Stimulated activated CD4-positive, alpha-beta T cell treated with anti-CD3 and anti-CD28 coated beads, Interleukin-15, amount 100 ng/mL, for 1 hour (primary cell): ENCODE measurements around the gene PRR5.

Source experiments
- DNase-seq, 2 donors: peaks; one replicate each; pipeline ENCODE4 v3.0.0-alpha.2; 2020; ENCODE audit warnings: low read depth in 1 of 2, low spot score in 1 of 2

The PRR5 gene

DNA sequence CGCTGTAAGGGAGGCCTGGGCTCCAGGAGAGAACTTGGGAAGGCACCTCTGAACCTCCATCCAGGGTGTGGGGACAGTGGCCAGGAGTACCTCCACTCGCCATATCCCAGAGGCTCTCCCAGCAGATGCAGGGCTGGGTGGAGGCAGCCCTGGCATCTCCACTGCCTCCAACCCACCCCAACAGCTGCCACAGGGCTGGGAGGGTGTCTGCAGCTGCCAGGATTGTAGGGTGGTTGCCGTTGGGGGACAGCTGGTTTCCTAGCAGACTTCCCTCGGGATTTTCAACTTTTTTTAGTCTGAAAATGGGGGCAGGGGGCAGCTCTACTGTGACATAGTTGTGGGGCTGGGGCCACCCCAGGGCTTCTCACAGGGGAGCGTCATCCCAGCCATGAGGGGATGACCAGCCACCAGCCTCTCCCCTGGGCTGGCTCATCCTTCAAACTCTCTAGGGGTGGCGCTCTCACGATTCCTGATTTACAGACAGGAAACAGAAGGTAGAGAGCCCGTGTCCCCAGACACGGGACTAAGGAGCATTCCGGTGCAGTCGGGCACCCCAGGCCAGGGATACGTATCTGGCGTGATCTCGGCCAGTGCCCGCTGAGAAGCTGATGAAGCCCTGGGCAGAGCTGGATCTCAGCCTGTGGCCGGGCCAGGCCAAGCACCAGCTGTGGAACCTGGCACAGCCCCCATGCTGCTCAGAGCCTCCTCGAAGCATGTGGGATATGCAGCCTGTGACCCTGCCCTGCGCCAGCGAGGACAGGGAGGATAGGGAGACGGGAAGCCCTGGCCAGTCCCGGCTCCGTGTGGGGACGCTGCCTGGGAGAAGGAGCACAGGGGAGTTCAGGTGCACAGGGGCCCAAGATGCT lies 9.9 kb downstream of the PRR5 start:
- DNase-seq = no peak

DNA sequence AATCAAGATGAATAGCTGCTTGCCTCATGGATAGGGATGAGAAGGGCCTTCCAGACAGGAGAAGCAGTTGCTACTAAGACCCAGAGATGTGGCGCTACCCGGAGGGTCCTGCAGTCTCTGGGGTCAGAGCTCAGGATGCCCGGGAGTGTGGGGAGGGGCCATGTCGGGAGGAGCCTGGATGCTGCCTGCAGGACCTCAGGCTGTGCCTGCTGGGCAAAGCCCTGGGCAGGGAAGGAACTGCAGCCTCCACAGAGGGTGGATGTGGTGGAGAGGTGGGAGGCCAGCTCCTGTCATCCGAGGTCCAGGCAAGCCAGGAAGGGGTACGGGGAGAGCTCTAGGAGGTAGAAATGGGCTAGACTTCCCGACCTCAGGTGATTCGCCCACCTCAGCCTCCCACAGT lies 11.0 kb downstream of the PRR5 start:
- no peak for DNase-seq

DNA sequence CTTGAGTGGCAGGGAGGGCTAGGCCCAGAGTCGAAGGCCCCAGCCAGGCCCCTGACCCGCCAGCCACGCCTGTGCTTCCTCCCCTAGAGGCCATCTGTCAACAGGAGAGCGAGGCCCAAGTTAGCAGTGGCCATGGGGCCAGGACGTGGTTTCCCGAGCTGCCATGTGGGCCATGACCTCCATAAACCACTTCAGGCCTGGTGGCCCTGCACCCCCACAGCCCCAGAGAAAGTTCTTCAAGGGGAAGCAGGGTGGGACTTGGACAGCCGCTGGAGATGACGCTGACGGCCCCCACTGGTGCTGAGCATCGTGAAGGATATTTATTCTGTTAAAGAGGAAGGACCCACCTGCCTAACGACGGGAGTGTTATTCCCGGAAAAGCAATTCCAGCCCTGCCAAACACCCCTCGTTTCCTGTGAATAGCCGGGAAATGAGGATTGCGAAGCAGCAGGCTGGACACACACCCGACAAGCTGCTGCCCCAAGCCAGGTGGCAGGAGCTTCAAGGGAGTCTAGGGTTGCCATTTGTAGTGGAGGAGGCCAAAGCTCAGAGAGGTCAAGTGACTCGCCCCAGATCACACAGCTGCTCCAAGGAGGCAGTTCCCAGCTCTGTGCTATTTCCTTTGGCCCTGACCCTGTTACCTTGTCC lies 12.8 kb downstream of the PRR5 start:
- no peak for DNase-seq

DNA sequence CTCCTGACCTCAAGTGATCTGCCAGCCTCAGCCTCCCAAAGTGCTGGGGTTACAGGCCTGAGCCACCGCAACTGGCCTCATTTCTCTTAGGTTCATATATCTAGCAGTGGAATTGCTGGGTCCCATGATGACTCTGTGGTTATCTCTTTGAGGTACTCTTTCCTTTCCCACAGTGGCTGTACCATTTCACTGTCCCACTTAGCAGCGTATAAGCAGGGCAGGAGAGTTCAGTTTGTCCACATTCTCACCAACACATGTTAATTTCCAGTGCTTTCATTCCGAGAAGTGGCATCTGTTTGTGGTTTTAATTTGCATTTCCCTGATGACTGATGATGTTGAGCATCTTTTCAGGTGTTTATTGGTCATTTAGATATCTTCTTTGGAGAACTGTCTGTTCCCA lies 16.4 kb downstream of the PRR5 start:
- no peak for DNase-seq

DNA sequence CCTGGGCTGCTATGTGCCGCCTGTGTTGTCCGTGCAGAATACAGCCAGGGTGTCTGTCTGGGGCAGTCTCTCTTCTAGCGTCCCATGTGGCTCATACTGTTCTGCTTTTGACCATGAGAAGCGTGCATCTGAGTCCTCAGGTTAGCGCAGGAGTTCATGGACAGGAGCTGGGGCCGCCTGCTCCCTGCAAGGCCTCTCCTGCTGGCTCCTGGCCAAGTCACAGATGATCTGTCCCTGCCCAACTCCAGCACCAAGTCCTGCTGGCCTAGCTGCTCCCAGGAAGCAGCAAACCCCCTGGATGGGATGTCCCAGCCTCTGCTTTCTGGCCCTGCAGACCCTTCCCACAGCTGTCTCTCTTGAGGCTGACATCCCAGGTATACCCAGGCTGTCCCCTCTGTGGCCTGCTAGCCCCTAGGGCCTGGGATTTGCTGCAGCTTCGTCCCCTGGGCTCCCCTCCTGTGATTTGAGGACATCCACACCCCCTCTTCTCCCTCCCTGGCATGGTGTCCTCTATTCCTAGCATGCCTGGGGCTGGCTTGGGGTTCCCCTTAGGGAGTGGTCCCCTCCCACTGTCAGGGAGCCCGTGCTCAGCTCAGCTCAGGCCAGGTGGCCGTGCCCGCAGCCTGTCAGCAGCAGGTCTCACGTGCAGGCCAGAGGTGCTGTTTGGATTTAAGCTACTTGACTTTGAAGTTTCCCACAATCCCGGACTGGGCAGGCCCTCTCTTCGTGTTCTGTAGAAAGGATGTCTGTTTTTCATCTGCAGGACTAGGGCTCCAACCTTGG lies 17.8 kb downstream of the PRR5 start:
- DNase-seq = no peak

DNA sequence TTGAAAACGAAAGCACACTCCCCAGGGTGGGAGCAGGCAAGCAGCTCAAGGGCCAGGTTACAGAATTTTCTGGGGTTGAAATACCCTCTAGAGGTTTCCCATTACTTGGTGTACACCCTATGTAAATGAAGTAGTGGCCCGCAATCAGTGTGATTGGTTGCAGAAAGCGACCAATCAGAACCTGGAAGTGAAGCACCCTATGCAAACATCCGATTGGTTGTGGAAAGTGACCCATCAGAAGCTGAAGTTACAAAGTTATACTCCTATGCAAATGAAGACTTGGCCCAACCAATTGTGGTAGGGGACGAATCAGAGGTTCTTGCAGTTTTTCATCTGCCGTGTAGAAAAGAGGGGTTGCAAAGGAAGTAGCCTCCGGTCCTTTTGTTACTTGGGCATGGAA lies 19.2 kb downstream of the PRR5 start:
- no peak for DNase-seq

DNA sequence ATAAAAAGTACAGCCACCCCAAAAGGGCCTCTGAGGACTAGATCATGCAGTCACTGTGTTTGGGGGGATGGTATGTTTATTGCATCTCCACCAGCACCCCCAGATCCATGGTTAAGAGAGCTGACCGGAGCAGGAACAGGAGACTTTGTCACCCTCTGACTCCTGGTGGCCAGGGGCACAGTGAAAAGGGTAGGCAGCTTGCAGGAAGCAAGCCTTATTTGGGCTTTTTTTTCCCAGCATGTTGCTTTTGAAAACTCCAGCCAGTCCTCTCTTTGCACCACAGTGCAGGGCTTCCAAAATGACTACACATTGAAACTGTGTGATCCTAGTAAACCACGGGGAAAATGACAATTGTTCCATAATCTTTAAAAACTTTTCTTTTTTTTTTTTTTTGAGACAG lies 20.6 kb downstream of the PRR5 start:
- DNase-seq = no peak

DNA sequence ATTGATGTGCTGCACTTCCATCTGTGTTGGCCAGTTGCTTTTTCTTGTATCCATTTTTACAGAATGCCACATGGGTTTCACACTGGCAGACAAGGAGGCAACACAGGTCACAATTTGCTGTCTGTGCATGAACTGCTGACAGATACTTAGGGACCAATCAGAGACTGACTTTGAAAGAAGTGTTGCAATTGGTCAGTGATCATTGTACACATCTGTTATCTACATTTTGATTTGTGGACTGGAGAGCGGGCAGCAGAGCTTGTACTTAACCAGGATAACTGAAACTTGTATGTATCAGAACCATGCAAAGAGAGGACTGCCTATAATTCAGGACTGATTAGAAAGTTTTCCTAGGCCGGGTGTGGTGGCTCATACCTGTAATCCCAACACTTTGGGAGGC lies 21.8 kb downstream of the PRR5 start:
- DNase-seq = no peak

DNA sequence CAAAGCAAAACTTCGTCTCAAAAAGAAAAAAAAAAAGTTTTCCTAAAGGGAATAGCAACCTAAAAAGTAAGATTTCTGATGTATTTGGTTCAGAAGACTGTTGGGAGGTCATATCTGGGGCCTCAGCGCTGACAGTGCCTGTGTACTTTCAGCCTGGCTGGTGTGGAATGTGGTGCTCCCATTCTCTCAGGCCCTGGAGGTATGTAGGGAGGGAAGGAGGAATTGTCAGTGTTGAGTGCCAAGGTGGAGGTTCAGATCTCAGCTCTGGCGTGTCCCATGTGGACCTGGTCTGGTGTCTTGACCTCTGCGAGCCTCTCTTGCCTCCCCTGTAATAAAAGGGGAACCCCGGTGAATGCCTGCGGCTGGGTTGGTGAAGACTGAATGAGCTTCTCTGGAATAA lies 22.4 kb downstream of the PRR5 start:
- no peak for DNase-seq

DNA sequence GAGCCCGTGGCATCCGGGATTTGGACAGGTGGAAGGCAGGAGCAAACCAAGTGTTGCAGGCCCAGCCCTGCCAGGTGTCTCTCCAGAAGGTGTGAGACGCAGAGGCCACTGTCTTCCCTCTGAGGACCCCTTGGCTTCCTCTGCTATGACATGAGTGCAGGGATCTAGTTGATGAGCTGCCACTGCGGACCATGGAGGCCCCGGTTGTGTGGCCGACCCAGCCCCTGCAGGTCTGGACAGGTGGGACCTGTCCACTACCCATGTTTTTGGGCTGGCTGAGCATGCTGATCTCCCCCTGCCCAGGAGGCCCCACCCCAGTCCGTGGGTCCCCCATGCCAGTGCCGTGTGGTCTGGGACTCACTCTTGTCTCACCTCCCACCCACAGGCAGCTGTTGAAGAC lies 22.9 kb downstream of the PRR5 start:
- no peak for DNase-seq

DNA sequence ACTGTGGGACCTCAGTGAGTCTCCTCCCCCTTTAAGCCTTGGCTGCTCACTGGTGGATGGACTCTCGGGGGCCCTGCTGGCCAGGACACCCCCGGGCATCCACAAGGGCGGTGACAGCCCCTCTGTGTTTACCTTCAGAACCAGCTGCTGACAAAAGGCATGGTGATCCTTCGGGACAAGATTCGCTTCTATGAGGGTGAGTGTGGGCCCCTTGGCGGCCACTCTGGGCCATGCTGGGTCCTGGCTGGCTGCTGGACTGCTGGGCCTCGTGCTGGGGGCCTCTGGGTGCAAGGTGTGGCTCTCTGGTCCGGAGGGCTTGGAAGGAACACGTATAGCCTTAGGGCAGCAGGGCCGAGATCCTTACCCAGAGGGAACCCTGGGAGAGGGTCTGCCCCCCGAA lies 24.4 kb downstream of the PRR5 start:
- no peak for DNase-seq

DNA sequence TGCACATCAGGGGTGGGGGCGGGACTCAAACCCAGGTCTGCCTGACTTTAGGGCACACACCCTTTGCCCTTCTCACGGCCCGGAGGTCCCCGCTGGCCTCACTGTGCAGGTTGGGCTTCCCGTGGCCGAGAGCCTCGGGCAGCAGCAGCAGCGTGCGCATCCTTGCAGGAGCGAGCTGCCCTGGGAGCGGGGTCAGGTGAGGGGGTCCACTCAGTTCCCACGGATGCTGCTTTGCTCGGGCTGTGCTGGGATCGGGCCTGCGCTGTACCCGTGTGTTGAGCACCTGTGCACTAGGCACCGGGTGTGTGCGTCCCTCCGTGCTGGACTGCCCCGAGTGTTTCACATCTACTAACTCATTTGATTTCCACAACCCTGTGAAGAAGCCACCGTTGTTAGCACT lies 25.1 kb downstream of the PRR5 start:
- no peak for DNase-seq

DNA sequence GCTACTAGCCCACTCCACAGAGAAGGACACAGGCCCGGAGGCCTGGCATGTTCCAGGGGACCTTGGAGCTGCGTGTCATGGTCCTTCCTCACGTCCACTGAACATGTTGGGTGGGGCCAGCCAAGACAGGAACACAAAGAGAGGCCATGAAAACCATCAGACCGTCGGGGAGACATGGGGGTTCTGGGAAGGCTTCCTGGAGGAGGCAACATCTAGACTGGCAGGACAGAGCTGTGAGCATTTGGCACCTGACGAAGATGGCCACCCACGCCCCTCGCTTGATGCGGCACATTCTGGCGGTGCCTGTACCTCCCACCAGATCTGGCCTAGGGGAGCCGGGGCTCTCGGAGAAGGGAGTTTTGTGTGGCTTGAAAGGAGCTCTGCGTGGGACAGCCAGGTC lies 25.7 kb downstream of the PRR5 start:
- DNase-seq = no peak

DNA sequence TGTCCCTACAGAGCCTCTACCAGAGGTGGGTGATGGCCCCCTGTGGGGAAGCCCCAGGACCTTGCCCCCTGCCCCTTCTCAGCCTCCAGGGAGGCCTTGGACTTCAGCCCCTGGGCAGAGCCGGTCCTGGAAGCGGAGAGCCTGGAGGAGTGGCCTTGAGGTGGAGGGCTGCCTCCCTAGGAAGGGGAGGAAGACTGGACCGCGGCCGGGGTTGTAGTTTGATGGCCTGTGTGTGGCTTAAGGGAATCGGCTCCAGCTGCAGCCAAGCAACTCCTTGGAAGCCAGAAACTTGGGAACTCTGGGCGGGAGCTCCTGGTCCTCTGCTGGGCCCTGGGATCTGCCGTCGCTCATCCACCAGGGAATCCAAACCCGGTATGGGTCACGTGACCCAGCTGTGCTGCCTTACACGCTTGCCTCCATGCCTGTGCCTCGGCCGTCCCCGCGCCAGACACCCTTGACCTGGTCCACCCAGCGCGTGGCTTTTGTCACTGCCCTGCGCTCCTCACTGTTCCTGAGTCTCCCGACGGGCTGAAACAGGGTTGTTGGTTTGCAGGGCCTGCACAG lies 26.8 kb downstream of the PRR5 start:
- DNase-seq = no peak

DNA sequence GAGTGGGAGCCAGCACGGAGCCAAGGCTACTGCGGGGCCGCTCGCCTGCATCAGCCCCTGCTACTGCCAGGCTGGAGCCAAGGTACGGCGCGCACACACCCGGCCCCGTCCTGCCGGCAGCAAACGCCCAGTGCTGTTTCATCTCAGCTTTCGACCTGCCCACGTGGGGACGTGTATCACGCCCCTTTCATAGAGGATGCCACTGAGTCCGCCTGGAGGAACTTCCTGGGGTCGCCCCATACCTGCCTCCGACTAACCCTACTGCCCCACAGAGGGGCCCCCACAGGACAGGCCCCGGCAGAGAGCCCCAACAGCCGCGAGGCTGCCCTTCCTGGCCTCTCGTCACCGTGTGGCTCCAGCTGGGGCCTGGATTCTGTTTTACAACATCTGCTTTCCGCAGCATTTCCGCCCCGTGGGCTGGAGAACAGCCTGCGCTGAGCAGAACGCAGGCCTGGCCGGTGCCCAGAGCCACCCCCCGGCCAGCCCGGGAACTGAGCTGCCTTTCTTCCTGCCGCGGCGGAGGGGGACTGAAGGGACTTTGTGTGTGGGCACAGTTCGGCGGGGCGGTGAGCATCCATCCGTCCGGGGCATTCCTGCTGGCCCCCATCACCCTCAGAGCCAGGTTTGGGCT lies 27.5 kb downstream of the PRR5 start:
- no peak for DNase-seq

DNA sequence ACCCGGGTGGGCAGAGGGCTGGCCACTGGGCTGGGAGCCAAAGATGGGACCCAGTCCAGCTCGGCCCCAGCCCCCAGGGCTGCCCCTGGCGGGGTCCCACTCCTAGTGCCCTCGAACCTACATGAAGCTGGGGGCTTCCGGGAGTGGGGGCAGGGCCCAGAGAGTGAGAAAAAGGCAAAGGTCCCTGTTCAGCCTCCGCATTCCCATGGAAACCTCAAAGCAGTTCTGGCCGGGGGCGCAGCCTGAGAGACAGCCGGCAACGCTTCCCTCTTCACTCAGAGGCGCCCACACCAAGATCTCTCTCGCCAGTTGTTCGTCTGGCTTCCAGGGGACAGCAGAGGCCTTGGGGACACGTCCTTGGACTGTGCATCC lies 28.0 kb downstream of the PRR5 start:
- DNase-seq = no peak

DNA sequence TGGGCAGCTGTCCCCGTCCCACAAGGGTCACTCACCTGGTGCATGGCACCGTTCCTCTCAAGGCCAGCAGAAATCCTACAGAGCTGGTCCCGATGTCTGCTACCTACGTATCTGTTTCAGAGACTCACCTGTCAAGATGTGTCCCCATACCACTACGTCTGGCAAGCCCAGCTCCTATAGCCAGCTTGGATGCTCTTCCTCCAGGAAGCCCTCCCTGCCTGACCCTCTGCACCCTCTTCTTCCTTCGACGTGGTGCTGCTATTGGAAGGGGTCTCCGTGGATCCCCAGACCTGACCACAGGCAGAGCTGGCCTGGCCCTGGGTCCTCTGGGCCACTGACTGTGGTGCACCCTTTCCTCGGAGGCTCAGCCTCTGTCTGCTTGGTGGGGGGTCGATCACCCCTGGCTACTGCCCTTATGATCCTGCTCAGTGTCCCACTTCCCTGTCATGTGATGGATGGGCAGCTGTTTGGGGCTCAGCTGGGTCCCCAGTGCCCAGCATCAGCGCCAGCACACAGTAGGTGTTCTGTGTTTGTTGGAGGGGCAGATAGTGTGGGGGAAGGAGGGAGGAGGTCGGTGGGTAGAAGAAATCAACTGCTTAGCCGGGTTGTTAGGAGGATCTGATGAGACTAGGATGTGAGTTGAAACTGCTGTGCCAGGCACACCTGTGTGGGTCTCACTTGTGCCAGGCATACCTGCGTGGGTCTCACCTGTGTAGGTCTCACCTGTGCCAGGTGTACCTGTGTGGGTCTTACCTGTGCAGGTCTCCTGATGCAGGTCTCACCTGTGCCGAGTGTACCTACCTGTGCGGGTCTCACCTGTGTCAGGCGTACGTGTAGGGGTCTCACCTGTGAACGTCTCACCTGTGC lies 28.7 kb downstream of the PRR5 start:
- DNase-seq = no peak

DNA sequence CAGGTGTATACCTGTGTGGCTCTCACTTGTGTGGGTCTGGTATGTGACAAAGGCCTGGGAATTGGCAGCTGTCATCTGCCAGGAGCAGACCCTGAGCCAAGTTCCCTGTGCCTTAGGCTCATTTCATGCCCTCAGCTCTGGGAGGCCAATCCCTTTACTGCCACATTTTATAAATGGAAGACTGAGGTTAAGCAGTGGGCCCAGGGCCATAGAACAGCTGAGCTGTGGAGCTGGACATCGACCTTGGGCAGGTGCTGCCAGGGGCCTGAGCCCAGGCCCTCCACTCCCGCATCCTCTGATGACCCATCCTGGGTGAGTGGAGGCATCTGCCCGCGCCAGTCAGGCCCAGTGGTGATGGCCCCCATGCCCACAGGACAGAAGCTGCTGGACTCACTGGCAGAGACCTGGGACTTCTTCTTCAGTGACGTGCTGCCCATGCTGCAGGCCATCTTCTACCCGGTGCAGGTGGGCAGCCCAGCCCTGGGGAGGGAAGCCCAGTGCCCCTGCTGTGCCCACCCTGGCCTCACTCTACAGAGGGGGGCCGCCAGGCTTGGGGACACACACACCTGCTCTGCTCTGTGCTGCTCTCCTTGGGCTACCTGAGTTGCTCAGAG lies 29.5 kb downstream of the PRR5 start:
- DNase-seq = no peak

DNA sequence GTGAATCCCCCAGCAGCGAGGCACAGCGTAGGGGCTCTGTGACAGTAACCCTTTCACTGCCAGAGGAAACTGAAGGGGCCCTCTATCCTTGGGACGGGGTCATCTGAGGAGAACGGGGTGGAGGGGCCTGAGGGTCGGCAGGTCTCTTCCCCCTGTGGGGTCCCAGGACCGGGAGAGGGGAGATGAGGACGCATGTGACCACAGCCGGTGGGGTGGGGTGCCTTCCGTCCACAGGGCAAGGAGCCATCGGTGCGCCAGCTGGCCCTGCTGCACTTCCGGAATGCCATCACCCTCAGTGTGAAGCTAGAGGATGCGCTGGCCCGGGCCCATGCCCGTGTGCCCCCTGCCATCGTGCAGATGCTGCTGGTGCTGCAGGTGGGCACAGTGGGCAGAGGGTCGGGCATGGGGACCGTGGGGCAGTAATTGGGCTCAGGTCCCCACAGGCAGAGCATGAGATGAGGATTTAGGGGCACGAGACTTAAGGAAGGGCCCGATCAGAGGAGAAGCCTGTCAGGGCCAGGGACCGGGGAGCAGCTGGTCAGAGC lies 30.1 kb downstream of the PRR5 start:
- no peak for DNase-seq

DNA sequence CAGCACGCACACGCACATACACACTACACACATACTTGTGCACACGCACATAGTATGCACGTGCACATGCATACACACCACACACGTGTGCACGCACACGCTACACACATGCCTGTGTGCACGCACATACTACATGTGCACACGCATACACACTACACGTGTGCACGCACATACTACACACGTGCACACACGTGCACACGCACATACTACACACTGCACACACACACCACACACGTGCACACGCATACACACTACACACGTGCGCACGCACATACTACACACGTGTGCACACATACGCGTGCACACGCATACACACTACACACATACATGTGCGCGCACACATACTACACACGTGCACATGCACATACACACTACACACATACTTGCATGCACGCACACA lies 30.7 kb downstream of the PRR5 start:
- DNase-seq = no peak
